NCI-H1417 treated with DMSO at 0.1 percent for 48 hours (cell line): ENCODE results near the gene USP10.
"Not testable (repeated sequence)": the region's sequence is repeated elsewhere in the genome, so short reads cannot be mapped to it uniquely, and the experiment has no call there.

ENCODE experiments used
- DNase-seq: peaks from one replicate; lab custom pipeline; 2025; lab: John Stamatoyannopoulos, UW

Gene USP10

GRCh38 chr16:84675423-84675822 is 24.4 kb upstream of the USP10 start:
- DNase-seq, result no peak

GRCh38 chr16:84675884-84676283 is 23.9 kb upstream of the USP10 start:
- DNase-seq, result no peak

- no peak for DNase-seq
Measured at GRCh38 chr16:84677017-84677803, 22.6 kb upstream of the USP10 start.

- DNase-seq, result no peak
Measured at GRCh38 chr16:84677849-84678248, 22.0 kb upstream of the USP10 start.

- DNase-seq, result no peak
Measured at GRCh38 chr16:84678541-84678940, 21.3 kb upstream of the USP10 start.

- no peak for DNase-seq
Measured at GRCh38 chr16:84680165-84680842, 19.5 kb upstream of the USP10 start.

- DNase-seq, result no peak
Measured at GRCh38 chr16:84680843-84681629, 18.8 kb upstream of the USP10 start.

- DNase-seq, result no peak
Measured at GRCh38 chr16:84683691-84684591, 15.9 kb upstream of the USP10 start.

- no peak for DNase-seq
Measured at GRCh38 chr16:84684592-84684965, 15.2 kb upstream of the USP10 start.

- DNase-seq, result no peak
Measured at GRCh38 chr16:84685210-84685609, 14.6 kb upstream of the USP10 start.

GRCh38 chr16:84686707-84687298 is 13.0 kb upstream of the USP10 start:
- DNase-seq, result no peak

- no peak for DNase-seq
Measured at GRCh38 chr16:84687715-84688114, 12.1 kb upstream of the USP10 start.

GRCh38 chr16:84688163-84688562 is 11.6 kb upstream of the USP10 start:
- DNase-seq, result not testable (repeated sequence)

GRCh38 chr16:84689111-84689510 is 10.7 kb upstream of the USP10 start:
- no peak for DNase-seq

GRCh38 chr16:84690088-84690819 is 9.5 kb upstream of the USP10 start:
- no peak for DNase-seq

GRCh38 chr16:84692451-84693214 is 7.2 kb upstream of the USP10 start:
- DNase-seq, result no peak

GRCh38 chr16:84693869-84694268 is 5.9 kb upstream of the USP10 start:
- not testable (repeated sequence) for DNase-seq

GRCh38 chr16:84694980-84695379 is 4.8 kb upstream of the USP10 start:
- DNase-seq, result no peak

GRCh38 chr16:84699147-84699711 is 571 bp upstream of the USP10 start:
- DNase-seq, result no peak
